HG02870 (cell line): ENCODE data around the gene ERCC8.

Source experiments
- ATAC-seq: cut with Tn5 transposase; IDR thresholded peaks from one replicate; pipeline ENCODE4 v1.9.1; 2021; ENCODE audit warnings: mild to moderate bottlenecking, moderate library complexity; ENCODE audit not compliant: unreplicated experiment

Gene ERCC8

DNA sequence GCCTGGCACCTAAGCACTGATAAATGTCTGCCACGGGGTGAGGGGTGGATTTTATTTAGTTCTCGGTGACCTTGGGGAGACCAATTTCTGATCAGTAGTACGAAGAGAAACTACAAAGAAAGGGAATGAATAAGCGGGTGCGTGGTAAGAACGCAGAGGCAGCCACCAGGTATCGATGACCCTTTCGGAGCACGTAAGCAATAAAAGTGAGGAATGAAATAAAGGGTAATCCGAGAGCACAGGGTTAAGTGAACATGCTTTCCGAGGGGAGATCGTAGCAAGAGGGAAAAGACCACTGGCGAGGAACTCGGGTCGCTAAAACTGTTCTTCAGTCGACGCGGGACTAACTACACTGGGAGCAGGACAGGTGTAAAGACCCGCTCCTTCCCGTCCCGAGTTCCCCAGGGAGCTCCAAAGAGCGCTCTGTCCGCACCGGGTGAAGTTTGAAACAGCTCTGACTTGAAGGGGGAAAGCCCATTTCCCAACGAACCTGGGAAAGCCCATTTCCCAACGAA, 101.9 kb downstream of the ERCC8 start:
- no peak for ATAC-seq

- no peak for ATAC-seq
Measured at GRCh38 chr5:60841361-60841760, 103.5 kb downstream of the ERCC8 start.

DNA sequence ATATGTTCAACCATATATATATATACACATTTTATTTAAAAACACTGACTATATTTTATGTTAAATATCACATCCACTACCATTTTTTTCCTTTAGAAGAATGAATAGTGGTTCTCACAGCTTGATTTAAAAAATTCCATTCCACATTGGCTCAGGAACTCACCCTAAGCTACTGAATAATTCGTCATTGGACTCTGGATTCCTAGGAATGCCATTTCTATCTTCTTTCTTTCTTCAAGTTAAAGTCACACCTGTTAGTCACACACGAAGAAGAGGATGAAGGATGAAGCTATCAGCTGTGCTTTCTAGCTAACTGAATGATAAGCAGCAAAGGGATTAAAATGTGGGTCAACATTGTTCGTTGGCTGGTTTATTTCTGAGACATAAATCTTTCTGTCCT, 108.7 kb downstream of the ERCC8 start:
- no peak for ATAC-seq

DNA sequence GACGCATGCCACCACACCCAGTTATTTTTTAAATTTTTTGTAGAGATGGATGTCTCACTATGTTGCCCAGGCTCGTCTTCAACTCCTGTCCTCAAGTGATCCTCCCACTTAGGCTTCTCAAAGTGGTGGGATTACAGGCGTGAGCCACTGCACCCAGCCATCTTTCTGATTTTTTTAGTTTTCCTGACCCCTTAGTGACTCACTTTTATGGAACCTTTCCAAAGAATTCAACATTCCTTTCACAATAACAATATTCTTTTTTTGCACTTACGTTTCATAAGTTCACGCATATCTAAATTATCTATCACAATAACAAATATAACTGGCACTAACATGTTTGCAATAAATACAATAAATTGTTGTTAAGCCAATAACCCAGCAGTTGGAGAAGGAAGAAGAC, 109.3 kb downstream of the ERCC8 start:
- ATAC-seq, result no peak

GRCh38 chr5:60833520-60833919, 111.3 kb downstream of the ERCC8 start:
- ATAC-seq, result no peak

- peak; percentile 48 for ATAC-seq
Measured at GRCh38 chr5:60830581-60831127, 114.2 kb downstream of the ERCC8 start.

DNA sequence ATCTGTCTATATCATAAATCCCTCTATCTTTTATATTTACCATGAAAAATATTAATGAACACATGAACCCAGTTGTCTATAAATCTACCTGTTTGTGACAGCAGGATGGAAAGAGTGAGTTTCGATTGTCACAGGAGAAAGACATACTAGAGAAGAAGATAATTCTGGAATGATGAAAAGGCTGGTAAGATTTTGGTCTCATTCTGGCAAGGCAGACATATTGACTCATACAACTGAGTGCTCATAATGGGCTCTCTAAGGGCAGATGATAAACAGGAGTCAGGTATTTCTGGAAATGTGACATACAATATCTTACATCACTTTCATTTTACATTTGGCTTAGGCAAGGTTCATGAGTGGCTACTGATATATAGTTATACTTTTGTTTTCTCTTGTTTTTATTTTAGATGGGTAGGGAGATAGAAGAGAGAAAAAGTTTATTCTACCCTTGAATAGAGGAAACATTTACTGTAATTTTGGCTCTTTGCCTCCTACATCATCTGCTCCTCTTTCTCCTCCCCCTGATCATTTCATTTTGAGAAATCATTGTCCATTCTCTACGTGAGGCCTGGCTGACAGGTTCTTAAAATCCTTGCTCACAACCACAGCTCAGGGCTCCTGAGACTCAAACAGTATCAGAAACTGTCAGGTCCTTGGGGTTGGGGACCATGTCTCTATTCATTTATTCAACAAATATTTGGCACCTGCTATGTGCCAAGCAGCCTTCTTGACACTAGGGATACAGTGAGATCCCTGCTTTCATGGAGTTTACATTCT, 115.2 kb downstream of the ERCC8 start:
- no peak for ATAC-seq

- no peak for ATAC-seq
Measured at GRCh38 chr5:60827201-60827600, 117.7 kb downstream of the ERCC8 start.

GRCh38 chr5:60826653-60827052, 118.2 kb downstream of the ERCC8 start:
- peak; percentile 82 for ATAC-seq
